HG03571 (cell line): ENCODE results near the gene MAB21L1.

Source experiments
- ATAC-seq: cut with Tn5 transposase; IDR thresholded peaks from one replicate; pipeline ENCODE4 v1.9.1; 2021; ENCODE audit not compliant: unreplicated experiment

Gene MAB21L1

GRCh38 chr13:35475960-35476943 lies at the start of gene MAB21L1:
TSS of gene MAB21L1 (minus strand) at chr13:35476689. CDS start at chr13:35476138, 551 bp downstream.
- no peak for ATAC-seq

- ATAC-seq = no peak
Observed at GRCh38 chr13:35524171-35524570, 47.7 kb upstream of the MAB21L1 start.

- ATAC-seq = no peak
Observed at GRCh38 chr13:35518337-35518946, 42.0 kb upstream of the MAB21L1 start.

GRCh38 chr13:35514801-35515502 lies 38.5 kb upstream of the MAB21L1 start:
- no peak for ATAC-seq

- ATAC-seq = no peak
Observed at GRCh38 chr13:35514061-35514477, 37.6 kb upstream of the MAB21L1 start.

GRCh38 chr13:35512271-35512920 lies 35.9 kb upstream of the MAB21L1 start:
- no peak for ATAC-seq

- ATAC-seq = no peak
Observed at GRCh38 chr13:35502456-35502855, 26.0 kb upstream of the MAB21L1 start.

GRCh38 chr13:35501661-35502235 lies 25.3 kb upstream of the MAB21L1 start:
- no peak for ATAC-seq

GRCh38 chr13:35500144-35500543 lies 23.7 kb upstream of the MAB21L1 start:
- no peak for ATAC-seq

- no peak for ATAC-seq
Observed at GRCh38 chr13:35499676-35500075, 23.2 kb upstream of the MAB21L1 start.

GRCh38 chr13:35499196-35499662 lies 22.7 kb upstream of the MAB21L1 start:
- ATAC-seq = no peak

- no peak for ATAC-seq
Observed at GRCh38 chr13:35498231-35498630, 21.7 kb upstream of the MAB21L1 start.

- ATAC-seq = no peak
Observed at GRCh38 chr13:35496761-35497386, 20.4 kb upstream of the MAB21L1 start.

- no peak for ATAC-seq
Observed at GRCh38 chr13:35496006-35496405, 19.5 kb upstream of the MAB21L1 start.

- ATAC-seq = no peak
Observed at GRCh38 chr13:35489050-35489449, 12.6 kb upstream of the MAB21L1 start.

GRCh38 chr13:35485424-35485823 lies 8.9 kb upstream of the MAB21L1 start:
- ATAC-seq = no peak

- ATAC-seq = no peak
Observed at GRCh38 chr13:35484384-35484783, 7.9 kb upstream of the MAB21L1 start.

GRCh38 chr13:35483761-35484160 lies 7.3 kb upstream of the MAB21L1 start:
- ATAC-seq = no peak

GRCh38 chr13:35482527-35482926 lies 6.0 kb upstream of the MAB21L1 start:
- no peak for ATAC-seq

- ATAC-seq = no peak
Observed at GRCh38 chr13:35481777-35482176, 5.3 kb upstream of the MAB21L1 start.
